ENCODE data around the gene MOGAT3.

MOGAT3 gene

GRCh38 chr7:101231644-101232043 is 30.8 kb upstream of the MOGAT3 start:
- TF ChIP-seq, protein P1, sequence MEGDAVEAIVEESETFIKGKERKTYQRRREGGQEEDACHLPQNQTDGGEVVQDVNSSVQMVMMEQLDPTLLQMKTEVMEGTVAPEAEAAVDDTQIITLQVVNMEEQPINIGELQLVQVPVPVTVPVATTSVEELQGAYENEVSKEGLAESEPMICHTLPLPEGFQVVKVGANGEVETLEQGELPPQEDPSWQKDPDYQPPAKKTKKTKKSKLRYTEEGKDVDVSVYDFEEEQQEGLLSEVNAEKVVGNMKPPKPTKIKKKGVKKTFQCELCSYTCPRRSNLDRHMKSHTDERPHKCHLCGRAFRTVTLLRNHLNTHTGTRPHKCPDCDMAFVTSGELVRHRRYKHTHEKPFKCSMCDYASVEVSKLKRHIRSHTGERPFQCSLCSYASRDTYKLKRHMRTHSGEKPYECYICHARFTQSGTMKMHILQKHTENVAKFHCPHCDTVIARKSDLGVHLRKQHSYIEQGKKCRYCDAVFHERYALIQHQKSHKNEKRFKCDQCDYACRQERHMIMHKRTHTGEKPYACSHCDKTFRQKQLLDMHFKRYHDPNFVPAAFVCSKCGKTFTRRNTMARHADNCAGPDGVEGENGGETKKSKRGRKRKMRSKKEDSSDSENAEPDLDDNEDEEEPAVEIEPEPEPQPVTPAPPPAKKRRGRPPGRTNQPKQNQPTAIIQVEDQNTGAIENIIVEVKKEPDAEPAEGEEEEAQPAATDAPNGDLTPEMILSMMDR (IDR thresholded peaks at IDR 0.05): no peak

- TF ChIP-seq, protein P1 (IDR thresholded peaks at IDR 0.05): no peak
Observed at GRCh38 chr7:101226721-101227120, 25.9 kb upstream of the MOGAT3 start.

DNA sequence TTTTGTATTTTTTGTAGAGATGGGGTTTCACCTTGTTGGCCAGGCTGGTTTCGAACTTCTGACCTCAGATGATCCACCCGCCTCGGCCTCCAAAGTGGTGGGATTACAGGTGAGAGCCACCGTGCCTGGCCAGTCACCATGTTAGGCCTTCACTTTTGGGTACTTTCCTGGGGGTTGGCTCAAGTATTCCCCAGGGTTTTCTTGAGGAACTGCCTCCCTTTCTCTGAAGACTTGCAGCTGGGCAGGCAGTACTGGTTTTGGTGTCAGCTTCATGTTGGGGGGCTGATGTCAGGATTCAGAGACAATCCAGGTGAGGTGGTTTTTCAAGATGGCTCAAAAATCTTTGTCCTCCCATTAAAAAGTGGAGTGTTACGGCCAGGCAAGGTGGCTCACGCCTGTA is 24.8 kb upstream of the MOGAT3 start:
- TF ChIP-seq, protein P1 (IDR thresholded peaks at IDR 0.05): no peak

DNA sequence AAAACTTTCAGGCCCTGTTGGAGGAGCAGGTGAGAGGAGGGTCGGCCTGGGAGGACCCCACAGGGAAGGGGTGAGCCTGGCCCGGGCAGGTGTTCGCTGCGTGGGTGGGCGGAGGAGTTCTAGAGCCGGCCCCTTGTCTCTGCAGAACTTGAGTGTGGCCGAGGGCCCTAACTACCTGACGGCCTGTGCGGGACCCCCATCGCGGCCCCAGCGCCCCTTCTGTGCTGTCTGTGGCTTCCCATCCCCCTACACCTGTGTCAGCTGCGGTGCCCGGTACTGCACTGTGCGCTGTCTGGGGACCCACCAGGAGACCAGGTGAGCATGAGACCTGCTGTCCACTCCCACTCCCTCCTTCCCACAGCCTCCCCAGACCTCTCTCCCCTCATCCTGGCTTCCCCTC is 22.7 kb upstream of the MOGAT3 start:
- TF ChIP-seq, protein P1 (IDR thresholded peaks at IDR 0.05): no peak

GRCh38 chr7:101222275-101222830 is 21.5 kb upstream of the MOGAT3 start:
- TF ChIP-seq, protein P1 (IDR thresholded peaks at IDR 0.05): no peak

DNA sequence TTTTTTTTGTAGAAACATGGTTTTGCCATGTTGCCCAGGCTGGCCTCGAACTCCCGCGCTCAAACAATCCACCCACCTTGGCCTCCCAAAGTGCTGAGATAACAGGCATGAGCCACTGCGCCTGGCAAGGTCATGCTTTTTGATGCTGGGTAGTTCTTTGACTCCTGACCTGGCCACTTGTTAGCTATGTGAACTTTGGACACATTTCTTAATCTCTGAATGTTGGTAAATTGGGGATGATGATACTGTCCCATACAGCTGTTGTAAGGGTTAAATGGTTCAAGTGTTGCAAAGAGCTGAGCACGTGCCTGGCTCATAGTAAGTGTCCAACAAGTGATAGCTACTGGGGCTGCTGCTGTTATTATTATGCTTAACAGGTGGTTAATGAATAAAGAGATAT is 19.5 kb upstream of the MOGAT3 start:
- TF ChIP-seq, protein P1 (IDR thresholded peaks at IDR 0.05): no peak

DNA sequence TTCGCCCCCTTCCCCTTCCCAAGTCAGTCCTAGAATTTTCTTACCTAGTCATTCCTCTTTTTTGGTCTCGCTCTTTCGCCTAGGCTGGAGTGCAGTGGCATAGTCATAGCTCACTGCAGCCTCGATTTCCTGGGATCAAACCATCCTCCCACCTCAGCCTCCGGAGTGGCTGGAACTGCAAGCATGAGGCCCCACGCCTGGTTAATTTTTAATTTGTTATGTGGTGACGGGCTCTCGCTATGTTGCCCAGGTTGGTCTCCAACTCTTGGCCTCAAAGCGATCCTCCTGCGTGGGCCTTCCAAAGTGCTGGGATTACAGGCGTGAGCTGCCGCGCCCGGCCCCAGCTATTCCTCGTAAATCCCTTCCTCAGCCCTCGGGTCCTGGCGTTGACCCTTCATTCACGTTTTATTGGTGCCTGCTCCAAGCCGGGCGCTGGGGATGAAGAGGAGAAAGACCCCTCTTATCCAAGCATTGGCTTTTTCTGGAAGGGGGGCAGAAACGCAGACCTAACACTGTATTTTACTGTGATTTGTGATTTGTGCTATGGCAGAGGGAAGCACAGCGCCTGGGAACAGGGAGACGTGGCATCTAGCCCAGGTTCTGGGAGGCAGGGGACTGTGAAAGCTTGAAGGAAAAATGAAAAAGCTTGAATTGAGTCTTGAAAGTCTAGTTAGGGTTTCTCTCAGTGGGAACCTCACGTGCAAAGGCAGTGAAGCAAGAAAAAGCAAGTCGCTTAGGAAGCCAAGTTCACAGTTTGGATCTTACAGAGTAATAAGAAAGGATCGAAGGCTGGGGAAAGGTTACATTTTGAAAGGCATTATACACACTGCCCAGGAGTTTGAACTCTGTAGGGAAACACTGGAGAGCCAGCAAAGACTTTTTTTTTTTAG is 17.6 kb upstream of the MOGAT3 start:
- TF ChIP-seq, protein P1 (IDR thresholded peaks at IDR 0.05): no peak
